Neutrophil (primary cell): ENCODE measurements around the gene SERPINF2.
"Not testable (repeated sequence)": the region's sequence is repeated elsewhere in the genome, so short reads cannot be mapped to it uniquely, and the experiment has no call there.

Experiments used
- H3K27ac ChIP-seq: fragments of 200-600 bp; sonication (generic); 2 replicates; pipeline ENCODE4 v1.5.1; 2016; ENCODE audit warnings: mild to moderate bottlenecking, moderate library complexity
- H3K27me3 ChIP-seq: fragments of 200-600 bp; sonication (generic); 2 replicates; pipeline ENCODE4 v1.6.0; 2016; ENCODE audit warnings: mild to moderate bottlenecking
- H3K36me3 ChIP-seq: fragments of 200-600 bp; sonication (generic); 2 replicates; pipeline ENCODE4 v1.5.1; 2017
- H3K4me1 ChIP-seq, 2 experiments: fragments of 200-600 bp in 1 of 2; sonication (generic) in 1 of 2; 1 replicate in 1 of 2; 2 replicates in 1 of 2; pipeline versions ENCODE4 v1.5.1 to v1.6.1; 2013 to 2016; ENCODE audit warnings: low read depth in 1 of 2, low read length in 1 of 2, mild to moderate bottlenecking in 1 of 2, moderate library complexity in 1 of 2; ENCODE audit not compliant: control insufficient read depth in 1 of 2, insufficient read depth in 1 of 2
- H3K4me3 ChIP-seq, 2 experiments: fragments of 200-600 bp in 1 of 2; sonication (generic) in 1 of 2; 1 replicate in 1 of 2; 2 replicates in 1 of 2; pipeline ENCODE4 v1.5.1; 2013 to 2016; ENCODE audit warnings: low read depth in 1 of 2, low read length in 1 of 2, mild to moderate bottlenecking in 1 of 2, moderate library complexity in 1 of 2
- H3K9me3 ChIP-seq: fragments of 200-600 bp; sonication (generic); 2 replicates; pipeline ENCODE4 v1.5.1; 2016
- TF ChIP-seq, protein P1 (sequence below): fragments of 200-600 bp; sonication (generic); IDR thresholded peaks from 2 replicates; pipeline ENCODE4 v1.5.1; 2016; ENCODE audit warnings: antibody characterized with exemption

Gene SERPINF2

DNA sequence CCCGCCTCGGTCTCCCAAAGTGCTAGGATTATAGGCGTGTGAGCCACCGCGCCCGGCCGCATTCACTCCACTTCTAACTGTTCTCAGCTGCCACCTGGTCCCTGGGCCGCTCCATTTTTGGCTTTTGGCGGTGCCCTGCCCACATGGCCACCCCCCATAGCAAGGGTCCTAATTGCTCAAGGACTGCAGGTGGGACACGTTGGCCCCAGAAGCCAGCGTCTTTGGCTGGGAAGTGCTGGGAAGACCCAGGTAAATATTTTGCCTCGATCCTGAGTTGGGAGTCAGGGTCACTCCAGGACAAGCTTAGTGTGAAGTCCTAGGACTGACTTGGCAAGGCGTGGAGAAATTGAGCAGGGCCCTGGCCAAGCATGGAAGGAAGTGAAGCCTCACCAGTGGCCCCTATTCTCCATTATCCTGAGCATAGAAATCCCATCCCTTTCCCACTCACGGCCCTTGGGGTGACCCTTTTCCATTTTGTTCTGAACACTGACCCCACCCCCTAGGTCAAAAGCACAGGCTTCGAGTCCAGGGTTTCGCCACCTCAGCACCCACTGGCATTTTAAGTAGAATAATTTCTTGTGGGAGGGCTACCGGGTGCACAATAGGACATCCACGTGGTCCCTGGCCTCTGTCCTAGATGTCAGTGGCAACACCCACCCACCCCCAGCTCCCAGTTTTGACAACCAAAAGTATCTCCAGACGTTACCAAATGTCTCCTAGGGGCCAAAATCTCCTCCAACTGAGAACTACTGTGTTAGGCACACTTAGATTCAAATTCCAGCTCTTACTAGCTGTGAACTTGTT, 24.1 kb upstream of the SERPINF2 start:
- TF ChIP-seq, protein P1, sequence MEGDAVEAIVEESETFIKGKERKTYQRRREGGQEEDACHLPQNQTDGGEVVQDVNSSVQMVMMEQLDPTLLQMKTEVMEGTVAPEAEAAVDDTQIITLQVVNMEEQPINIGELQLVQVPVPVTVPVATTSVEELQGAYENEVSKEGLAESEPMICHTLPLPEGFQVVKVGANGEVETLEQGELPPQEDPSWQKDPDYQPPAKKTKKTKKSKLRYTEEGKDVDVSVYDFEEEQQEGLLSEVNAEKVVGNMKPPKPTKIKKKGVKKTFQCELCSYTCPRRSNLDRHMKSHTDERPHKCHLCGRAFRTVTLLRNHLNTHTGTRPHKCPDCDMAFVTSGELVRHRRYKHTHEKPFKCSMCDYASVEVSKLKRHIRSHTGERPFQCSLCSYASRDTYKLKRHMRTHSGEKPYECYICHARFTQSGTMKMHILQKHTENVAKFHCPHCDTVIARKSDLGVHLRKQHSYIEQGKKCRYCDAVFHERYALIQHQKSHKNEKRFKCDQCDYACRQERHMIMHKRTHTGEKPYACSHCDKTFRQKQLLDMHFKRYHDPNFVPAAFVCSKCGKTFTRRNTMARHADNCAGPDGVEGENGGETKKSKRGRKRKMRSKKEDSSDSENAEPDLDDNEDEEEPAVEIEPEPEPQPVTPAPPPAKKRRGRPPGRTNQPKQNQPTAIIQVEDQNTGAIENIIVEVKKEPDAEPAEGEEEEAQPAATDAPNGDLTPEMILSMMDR = no peak
- Histone ChIP-seq H3K27ac (peak overlapping the region; percentile 97), H3K4me1 (peaks cover 38 to 42% of the 10 kb centered on the region in 2 experiments), H3K36me3 (peaks cover 3% of the 10 kb centered on the region), H3K4me3 (no peak overlapping the region), H3K27me3 (peaks cover 21% of the 10 kb centered on the region), H3K9me3 (no peaks in the 10 kb centered on the region)

GRCh38 chr17:1720856-1721386, 21.8 kb upstream of the SERPINF2 start:
- TF ChIP-seq, protein P1 = peak; percentile 95
- Histone ChIP-seq H3K9me3 (no peaks in the 10 kb centered on the region), H3K36me3 (no peaks in the 10 kb centered on the region), H3K27ac (no peak overlapping the region), H3K4me1 (peaks cover 37 to 40% of the 10 kb centered on the region in 2 experiments), H3K27me3 (no peaks in the 10 kb centered on the region), H3K4me3 (no peak overlapping the region)

- not testable (repeated sequence) for H3K4me3 ChIP-seq, H3K9me3 ChIP-seq, H3K27me3 ChIP-seq, H3K36me3 ChIP-seq, H3K27ac ChIP-seq
- peaks cover 32 to 34% of the 10 kb centered on the region in 2 experiments for H3K4me1 ChIP-seq
These were observed 20.6 kb upstream of the SERPINF2 start for GRCh38 chr17:1722022-1722421.

DNA sequence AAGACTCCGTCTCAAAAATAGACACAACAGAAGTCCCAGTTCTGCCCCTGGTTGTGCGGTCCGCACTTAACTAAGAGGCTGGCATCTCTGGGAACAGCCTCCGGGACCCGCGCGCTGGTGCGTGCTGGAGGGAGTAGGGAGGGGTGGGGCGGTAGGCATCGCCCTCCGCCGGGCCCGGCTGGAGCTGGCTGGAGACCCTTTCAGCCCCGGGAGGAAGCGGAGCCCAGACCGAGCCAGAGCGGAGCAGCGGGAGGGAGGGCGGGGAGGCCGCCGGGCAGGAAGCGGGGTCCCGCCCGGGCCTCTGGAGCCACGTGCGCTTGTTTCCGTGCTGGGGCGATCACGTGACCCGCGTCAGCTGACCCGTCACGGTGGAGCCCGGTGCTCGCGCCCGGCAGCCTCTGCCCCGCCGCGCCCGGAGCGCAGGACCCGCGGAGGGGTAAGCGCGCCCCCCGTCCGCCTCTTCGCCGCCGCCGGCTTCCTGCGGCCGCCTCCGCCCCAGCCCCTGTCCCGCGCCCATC, 18.3 kb upstream of the SERPINF2 start, which contains the start of gene WDR81:
Gene WDR81 (plus strand): TSS at position 354 of the 518 bp plus-strand sequence. CDS start 256 bp downstream, outside the sequence.
- H3K27me3 ChIP-seq = no peaks in the 10 kb centered on the region
- peaks cover 20% of the 10 kb centered on the region in 2 experiments for H3K4me1 ChIP-seq
- H3K36me3 ChIP-seq = peaks cover 13% of the 10 kb centered on the region
- H3K27ac ChIP-seq = peak within 1 kb of the TSS; percentile 84
- H3K4me3 ChIP-seq = peak within 1 kb of the TSS; percentile 77 to 84
- TF ChIP-seq, protein P1 = no peak
- no peaks in the 10 kb centered on the region for H3K9me3 ChIP-seq

GRCh38 chr17:1724869-1725641, 17.6 kb upstream of the SERPINF2 start:
- peaks cover 14% of the 10 kb centered on the region for H3K36me3 ChIP-seq
- TF ChIP-seq, protein P1 = peak; percentile 53
- no peaks in the 10 kb centered on the region for H3K9me3 ChIP-seq
- H3K4me3 ChIP-seq = peak overlapping the region; percentile 77 to 84
- peaks cover 20% of the 10 kb centered on the region in 2 experiments for H3K4me1 ChIP-seq
- H3K27me3 ChIP-seq = no peaks in the 10 kb centered on the region
- H3K27ac ChIP-seq = peak overlapping the region; percentile 84
